ENCODE measurements around the gene SMPD1.

GRCh38 chr11:6345366-6345765, 44.9 kb upstream of the SMPD1 start:
- TF ChIP-seq POLR2AphosphoS5 (IDR thresholded peaks at IDR 0.05; ENCODE audit: control insufficient read depth, insufficient read depth, low read depth, low read length) (no peak), ZNF699 (CRISPR knock-in tag; IDR thresholded peaks at IDR 0.05; ENCODE audit: insufficient replicate concordance) (no peak), POLR2A (conservative IDR thresholded peaks at IDR 0.05) (no peak)

Data from K562 (cell line).